Ishikawa (cell line): Measurements from ENCODE around the gene HELZ.

Source experiments
- CEBPB ChIP-seq: IDR thresholded peaks from 2 replicates; pipeline ENCODE4 v1.6.1; 2012
- CREB1 ChIP-seq: IDR thresholded peaks from 2 replicates; pipeline ENCODE4 v1.6.1; 2012; ENCODE audit warnings: low read depth
- EGR1 ChIP-seq: IDR thresholded peaks from 2 replicates; pipeline ENCODE4 v1.6.1; 2012
- EP300 ChIP-seq: IDR thresholded peaks from 2 replicates; pipeline ENCODE4 v1.6.1; 2012; ENCODE audit warnings: borderline replicate concordance
- FOXM1 ChIP-seq: IDR thresholded peaks from 2 replicates; pipeline ENCODE4 v1.6.1; 2012; ENCODE audit warnings: low read depth, borderline replicate concordance
- MAX ChIP-seq: IDR thresholded peaks from 2 replicates; pipeline ENCODE4 v1.6.1; 2012
- NFIC ChIP-seq: IDR thresholded peaks from 2 replicates; pipeline ENCODE4 v1.6.1; 2012
- RAD21 ChIP-seq: IDR thresholded peaks from 2 replicates; pipeline ENCODE4 v1.6.1; 2012; ENCODE audit warnings: low read depth
- REST ChIP-seq: IDR thresholded peaks from 2 replicates; pipeline ENCODE4 v1.6.1; 2012; ENCODE audit warnings: low read depth, mild to moderate bottlenecking
- TAF1 ChIP-seq: IDR thresholded peaks from 2 replicates; pipeline ENCODE4 v1.6.1; 2012; ENCODE audit warnings: low read depth, mild to moderate bottlenecking
- TCF12 ChIP-seq: IDR thresholded peaks from 2 replicates; pipeline ENCODE4 v1.6.1; 2012; ENCODE audit warnings: low read depth
- TEAD4 ChIP-seq: IDR thresholded peaks from 2 replicates; pipeline ENCODE4 v1.6.1; 2012
- USF1 ChIP-seq: IDR thresholded peaks from 2 replicates; pipeline ENCODE4 v1.6.1; 2012
- YY1 ChIP-seq: IDR thresholded peaks from 2 replicates; pipeline ENCODE4 v1.6.1; 2012; ENCODE audit warnings: low read depth
- ZBTB7A ChIP-seq: IDR thresholded peaks from 2 replicates; pipeline ENCODE4 v1.6.1; 2012; ENCODE audit warnings: low read depth

The HELZ gene

GRCh38 chr17:67074781-67075180 lies 170.2 kb downstream of the HELZ start:
- TF ChIP-seq EGR1, result no peak
- no peak for TF ChIP-seq RAD21

GRCh38 chr17:67072885-67073284 lies 172.1 kb downstream of the HELZ start:
- TF ChIP-seq FOXM1 (no peak), TAF1 (no peak), EP300 (no peak), MAX (no peak), ZBTB7A (no peak), USF1 (no peak), TEAD4 (no peak), CREB1 (no peak), EGR1 (no peak), CEBPB (no peak), YY1 (no peak), NFIC (no peak), REST (no peak), TCF12 (no peak), RAD21 (no peak)

GRCh38 chr17:67071595-67071994 lies 173.4 kb downstream of the HELZ start:
- TF ChIP-seq TCF12 (no peak), ZBTB7A (no peak), CREB1 (no peak), RAD21 (no peak), TAF1 (no peak), REST (no peak), EGR1 (no peak), YY1 (no peak), MAX (no peak), USF1 (no peak), FOXM1 (no peak), TEAD4 (no peak), CEBPB (no peak)

- no peak for TF ChIP-seq YY1
- no peak for TF ChIP-seq RAD21
- TF ChIP-seq TAF1, result no peak
- no peak for TF ChIP-seq TCF12
- no peak for TF ChIP-seq CREB1
- no peak for TF ChIP-seq NFIC
- TF ChIP-seq USF1, result no peak
- TF ChIP-seq EGR1, result no peak
- no peak for TF ChIP-seq FOXM1
- TF ChIP-seq REST, result no peak
- no peak for TF ChIP-seq CEBPB
- no peak for TF ChIP-seq ZBTB7A
- TF ChIP-seq MAX, result no peak
Measured at GRCh38 chr17:67069603-67070136, 175.3 kb downstream of the HELZ start.
